DMS79 treated with DMSO at 0.1 percent for 48 hours (cell line): ENCODE measurements around the gene SLC34A3.

ENCODE experiments used
- DNase-seq: peaks from one replicate; lab custom pipeline; 2025; lab: John Stamatoyannopoulos, UW

Gene SLC34A3

GRCh38 chr9:137195525-137196220 lies 35.0 kb upstream of the SLC34A3 start:
- DNase-seq: peak; percentile 90

DNA sequence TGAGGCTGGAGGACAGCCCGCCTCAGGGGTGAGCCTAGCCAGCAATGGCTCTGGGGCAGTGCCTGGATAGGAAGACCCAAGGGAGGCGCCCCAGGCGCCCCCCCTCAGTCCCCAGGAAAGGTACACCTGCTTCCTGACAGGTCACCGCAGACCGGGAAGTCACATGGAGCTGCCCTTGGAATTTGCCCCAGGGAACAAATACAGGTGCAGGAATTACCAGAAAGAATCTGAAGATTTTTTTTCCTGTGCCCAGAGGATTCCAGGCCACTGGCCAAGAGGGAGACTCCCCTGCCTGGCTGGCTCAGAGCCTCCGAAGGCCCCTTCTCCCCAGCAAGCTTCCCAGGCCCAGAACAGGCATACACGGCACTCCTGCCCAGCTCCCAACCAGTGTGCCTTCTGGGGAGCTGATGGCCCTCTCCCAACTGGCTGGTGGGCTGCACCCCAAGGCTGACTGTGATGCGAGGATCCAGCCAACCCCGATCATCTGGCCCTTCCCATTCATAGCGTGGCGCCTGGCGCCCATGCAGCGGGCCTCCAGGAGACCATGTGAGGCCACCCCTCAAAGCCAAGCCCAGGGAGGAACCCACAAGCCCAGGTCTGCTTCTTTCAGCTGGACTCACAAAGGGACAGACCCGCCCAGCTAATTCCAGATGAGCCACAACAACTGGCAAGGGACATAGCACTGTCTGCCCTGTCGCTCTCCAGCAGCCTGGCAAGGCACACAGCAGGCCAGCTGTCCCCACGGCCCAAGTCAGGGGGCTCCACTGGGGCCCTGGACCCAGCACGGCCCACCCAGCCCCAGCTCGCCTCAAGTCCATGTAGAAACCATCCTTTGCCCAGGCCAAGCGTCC lies 32.4 kb upstream of the SLC34A3 start:
- no peak for DNase-seq

DNA sequence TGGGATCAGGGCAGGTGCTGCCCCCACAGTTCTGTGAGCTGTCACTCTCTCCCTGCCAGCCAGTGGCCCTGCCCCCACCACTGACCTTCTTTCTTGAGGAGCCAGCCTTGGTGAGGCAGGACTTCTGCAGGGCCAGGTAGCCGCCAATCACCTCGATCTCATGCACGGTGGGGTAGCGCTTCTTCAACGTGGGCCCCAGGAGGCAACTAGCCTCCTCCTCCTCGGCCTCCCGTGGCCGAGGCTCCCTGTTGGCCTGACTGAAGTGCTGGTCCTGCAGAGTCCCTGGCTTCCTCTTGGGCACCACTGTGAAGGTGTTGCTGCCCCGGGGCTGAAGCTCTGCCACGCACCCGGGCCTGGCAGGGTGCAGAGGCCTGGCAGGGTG lies 31.8 kb upstream of the SLC34A3 start:
- no peak for DNase-seq

GRCh38 chr9:137199411-137200121 lies 31.1 kb upstream of the SLC34A3 start:
- DNase-seq: no peak

GRCh38 chr9:137200311-137201204 lies 30.1 kb upstream of the SLC34A3 start, which contains the start of gene TPRN:
Gene TPRN, minus strand, starts transcription at chr9:137200741. Its CDS starts 30 bp downstream, at chr9:137200711.
- peak; percentile 98 for DNase-seq

GRCh38 chr9:137201205-137201868 lies 29.4 kb upstream of the SLC34A3 start:
- no peak for DNase-seq

DNA sequence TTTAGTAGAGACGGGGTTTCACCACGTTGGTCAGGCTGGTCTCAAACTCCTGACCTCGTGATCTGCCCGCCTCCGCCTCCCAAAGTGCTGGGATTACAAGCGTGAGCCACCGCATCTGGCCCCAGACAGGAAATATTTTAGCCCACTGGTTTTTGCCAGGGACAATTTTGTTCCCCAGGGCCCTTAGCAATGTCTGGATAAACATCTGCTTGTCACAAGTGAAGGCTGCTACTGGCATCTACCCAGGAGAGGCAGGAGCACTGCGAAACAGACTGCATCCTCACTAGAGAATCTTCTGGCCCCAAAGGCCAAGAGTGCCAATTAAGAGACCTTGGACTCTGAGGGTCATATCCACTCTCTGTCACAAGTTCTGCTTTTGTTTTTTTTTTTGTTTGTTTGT lies 27.7 kb upstream of the SLC34A3 start:
- no peak for DNase-seq

DNA sequence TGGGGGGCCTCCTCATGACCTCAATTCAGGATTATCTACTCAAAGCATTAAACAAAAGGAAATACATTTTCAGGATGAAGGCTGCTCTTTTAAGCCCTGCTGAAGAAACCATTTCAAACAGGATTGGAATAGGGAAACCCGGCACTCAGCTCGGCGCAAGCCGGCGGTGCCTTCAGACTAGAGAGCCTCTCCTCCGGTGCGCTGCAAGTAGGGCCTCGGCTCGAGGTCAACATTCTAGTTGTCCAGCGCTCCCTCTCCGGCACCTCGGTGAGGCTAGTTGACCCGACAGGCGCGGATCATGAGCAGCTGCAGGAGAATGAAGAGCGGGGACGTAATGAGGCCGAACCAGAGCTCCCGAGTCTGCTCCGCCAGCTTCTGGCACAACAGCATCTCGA lies 26.0 kb upstream of the SLC34A3 start:
- no peak for DNase-seq

DNA sequence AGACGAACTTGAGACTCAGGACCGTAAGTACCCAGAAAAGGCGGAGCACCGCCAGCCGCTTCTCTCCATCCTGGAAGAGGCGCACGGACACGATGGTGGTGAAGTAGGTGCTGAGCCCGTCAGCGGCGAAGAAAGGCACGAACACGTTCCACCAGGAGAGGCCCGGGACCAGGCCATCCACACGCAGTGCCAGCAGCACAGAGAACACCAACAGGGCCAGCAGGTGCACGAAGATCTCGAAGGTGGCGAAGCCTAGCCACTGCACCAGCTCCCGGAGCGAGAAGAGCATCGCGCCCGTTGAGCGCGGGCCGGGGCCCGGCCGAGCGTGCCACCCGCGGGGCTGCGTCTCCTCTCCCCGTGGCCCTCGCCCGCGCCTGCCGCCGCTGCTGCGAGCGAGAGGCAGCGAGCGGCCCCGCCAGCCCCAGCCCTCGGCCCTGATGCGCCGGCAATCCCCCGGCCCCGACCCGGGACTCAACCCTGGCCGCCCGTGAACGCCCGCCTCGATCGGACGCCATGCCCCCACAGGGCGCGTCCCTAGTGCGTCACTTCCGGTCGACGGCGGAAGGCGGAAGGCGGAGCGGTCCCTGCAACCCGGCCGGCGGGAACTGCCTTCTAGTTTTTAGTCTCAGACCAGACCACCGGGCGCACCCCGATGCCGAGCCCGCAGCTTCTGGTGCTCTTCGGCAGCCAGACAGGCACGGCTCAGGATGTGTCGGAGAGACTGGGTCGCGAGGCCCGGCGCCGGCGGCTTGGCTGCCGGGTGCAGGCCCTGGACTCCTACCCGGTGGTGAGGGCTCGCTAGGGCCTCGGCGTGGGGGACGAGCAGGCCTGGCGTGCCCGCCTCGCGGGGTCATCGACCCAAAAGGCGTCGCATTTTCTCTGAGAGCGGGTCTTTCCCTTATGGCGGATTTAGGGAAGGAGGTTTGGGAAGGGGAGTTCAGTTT lies 25.3 kb upstream of the SLC34A3 start, which contains the start of the genes NDOR1 and TMEM203:
NDOR1 (plus strand) TSS at position 575 of the 944 bp plus-strand sequence; CDS start at position 653, 78 bp downstream.
TMEM203 (minus strand) TSS at position 523 of the 944 bp plus-strand sequence; CDS start at position 289, 234 bp downstream.
- peak; percentile 73 for DNase-seq

GRCh38 chr9:137206602-137207001 lies 24.1 kb upstream of the SLC34A3 start:
- DNase-seq: no peak

GRCh38 chr9:137211532-137211931 lies 19.2 kb upstream of the SLC34A3 start:
- DNase-seq: no peak

- DNase-seq: no peak
Measured at GRCh38 chr9:137212520-137212919, 18.2 kb upstream of the SLC34A3 start.

GRCh38 chr9:137213160-137214060 lies 17.3 kb upstream of the SLC34A3 start:
- no peak for DNase-seq

DNA sequence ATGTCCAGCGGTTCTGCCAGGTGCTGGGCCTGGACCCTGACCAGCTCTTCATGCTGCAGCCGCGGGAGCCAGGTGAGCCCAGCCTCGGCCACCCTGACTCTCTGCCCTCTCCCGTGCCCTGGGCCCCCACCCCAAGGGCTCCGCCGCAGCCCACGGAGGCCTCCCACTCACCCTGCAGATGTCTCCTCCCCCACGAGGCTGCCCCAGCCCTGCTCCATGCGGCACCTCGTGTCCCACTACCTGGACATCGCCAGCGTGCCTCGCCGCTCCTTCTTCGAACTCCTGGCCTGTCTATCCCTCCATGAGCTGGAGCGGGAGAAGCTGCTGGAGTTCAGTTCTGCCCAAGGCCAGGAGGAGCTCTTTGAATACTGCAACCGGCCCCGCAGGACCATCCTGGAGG lies 16.1 kb upstream of the SLC34A3 start:
- no peak for DNase-seq

- no peak for DNase-seq
Measured at GRCh38 chr9:137215196-137215986, 15.3 kb upstream of the SLC34A3 start.

DNA sequence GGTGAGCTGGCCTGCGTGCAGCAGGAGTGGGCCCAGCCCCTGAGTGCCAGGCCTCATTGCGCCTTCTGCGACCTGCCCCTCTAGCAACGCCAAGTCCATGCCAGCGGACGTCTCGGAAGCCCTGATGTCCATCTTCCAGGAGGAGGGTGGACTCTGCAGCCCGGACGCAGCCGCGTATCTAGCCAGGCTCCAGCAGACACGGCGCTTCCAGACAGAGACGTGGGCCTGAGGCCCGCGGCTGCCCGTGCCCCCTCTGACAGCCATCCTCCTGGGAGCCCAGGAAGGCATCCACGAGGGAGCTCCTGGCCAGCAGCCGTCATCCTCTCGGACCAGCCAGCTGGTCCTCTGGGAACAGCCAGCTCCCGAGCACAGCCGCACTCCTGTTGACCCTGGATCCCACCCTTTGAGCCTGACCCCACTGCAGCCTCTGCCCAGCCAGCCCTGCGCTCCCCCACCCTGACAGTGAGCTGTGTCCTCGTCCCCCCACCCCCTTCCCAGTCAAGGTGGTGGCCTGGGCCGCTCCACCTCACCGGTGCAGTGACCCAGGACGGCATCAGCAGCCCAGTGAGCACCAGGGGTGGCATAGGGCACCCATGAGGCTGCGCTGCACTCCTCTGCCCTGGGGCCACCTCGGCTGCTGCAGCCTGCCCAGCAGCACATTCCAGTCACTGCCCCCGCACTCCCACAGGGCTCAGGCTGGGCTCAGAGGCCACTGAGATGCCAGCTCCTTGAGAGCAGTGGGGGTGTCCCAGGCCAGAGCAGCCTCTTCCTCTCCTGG lies 14.3 kb upstream of the SLC34A3 start:
- DNase-seq: no peak
